HG02642 (cell line): ENCODE results near the gene FAM136A.
A peak's percentile ranks its signal among the peaks of the same experiment; 100 is the strongest.
"Not testable (repeated sequence)": the region's sequence is repeated elsewhere in the genome, so short reads cannot be mapped to it uniquely, and the experiment has no call there.

Source experiments
- ATAC-seq: cut with Tn5 transposase; IDR thresholded peaks from one replicate; pipeline ENCODE4 v1.9.1; 2021; ENCODE audit warnings: mild to moderate bottlenecking; ENCODE audit not compliant: unreplicated experiment, poor library complexity

FAM136A gene

GRCh38 chr2:70300771-70301343 is 1.0 kb downstream of the FAM136A start:
- no peak for ATAC-seq

- not testable (repeated sequence) for ATAC-seq
Measured at GRCh38 chr2:70297828-70298227, 4.0 kb downstream of the FAM136A start.

- no peak for ATAC-seq
Measured at GRCh38 chr2:70283500-70284191, 18.2 kb downstream of the FAM136A start.

- no peak for ATAC-seq
Measured at GRCh38 chr2:70282439-70282838, 19.4 kb downstream of the FAM136A start.

- no peak for ATAC-seq
Measured at GRCh38 chr2:70280242-70280798, 21.5 kb downstream of the FAM136A start.

- ATAC-seq: no peak
Measured at GRCh38 chr2:70270323-70270722, 31.5 kb downstream of the FAM136A start.

GRCh38 chr2:70269422-70270302 is 32.2 kb downstream of the FAM136A start:
- not testable (repeated sequence) for ATAC-seq

- not testable (repeated sequence) for ATAC-seq
Measured at GRCh38 chr2:70266925-70267324, 34.9 kb downstream of the FAM136A start.

- no peak for ATAC-seq
Measured at GRCh38 chr2:70261501-70261900, 40.4 kb downstream of the FAM136A start.

GRCh38 chr2:70258532-70258875 is 43.4 kb downstream of the FAM136A start:
- peak; percentile 12 for ATAC-seq

- no peak for ATAC-seq
Measured at GRCh38 chr2:70255637-70256314, 46.1 kb downstream of the FAM136A start.

GRCh38 chr2:70250434-70250833 is 51.4 kb downstream of the FAM136A start:
- no peak for ATAC-seq

GRCh38 chr2:70248181-70248847 is 53.6 kb downstream of the FAM136A start, which contains the start of gene TIA1:
Gene TIA1, minus strand, starts transcription at chr2:70248628. Its CDS starts 198 bp downstream, at chr2:70248430.
- ATAC-seq: peak; percentile 96

- ATAC-seq: no peak
Measured at GRCh38 chr2:70247364-70248180, 54.3 kb downstream of the FAM136A start.
